B cell (primary cell): Measurements from ENCODE around the gene ZNF679. TPM values are rescaled to one million over a fixed set of nuclear protein-coding genes. Genes with fewer than 3 reads are reported as not detected.
"Not testable (repeated sequence)": the region's sequence is repeated elsewhere in the genome, so short reads cannot be mapped to it uniquely, and the experiment has no call there.

ENCODE experiments used
- ATAC-seq: fragments of 200-7000 bp; cut with Tn5 transposase; one replicate; pipeline ENCODE4 v1.10.0; 2021; ENCODE audit warnings: low read depth, mild to moderate bottlenecking, moderate number of reproducible peaks, moderate library complexity
- CTCF ChIA-PET: fragments of 350-600 bp; sonication (Branson Sonifier 250); formaldehyde crosslinking; loops from one replicate; lab custom pipeline; 2021; ENCODE audit warnings: antibody characterized with exemption, inconsistent platforms; lab: Charles Lee
- POLR2A ChIA-PET: fragments of 350-600 bp; sonication (Branson Sonifier 250); formaldehyde crosslinking; loops from one replicate; lab custom pipeline; 2021; ENCODE audit warnings: antibody characterized with exemption; lab: Charles Lee
- DNase-seq: peaks from one replicate; pipeline ENCODE4 v3.0.0; 2013
- H2AFZ ChIP-seq: 2 replicates; pipeline ENCODE4 v1.6.1; 2012; ENCODE audit warnings: mild to moderate bottlenecking, low read depth, low read length; ENCODE audit not compliant: insufficient read depth, poor library complexity, severe bottlenecking
- H3K27ac ChIP-seq, 2 donors: 1 replicate in 1 of 2; 2 replicates in 1 of 2; pipeline ENCODE4 v1.5.1; 2012 to 2013; ENCODE audit warnings: low read length in 2 of 2, mild to moderate bottlenecking in 2 of 2, moderate library complexity in 1 of 2
- H3K27me3 ChIP-seq, 4 experiments: fragments of 200-600 bp in 1 of 4; sonication (generic) in 1 of 4; replicated peaks in 1 of 4; 1 replicate in 2 of 4; 2 replicates in 2 of 4; pipeline versions ENCODE4 v1.6.1 to v1.7.0; 2013 to 2016; ENCODE audit warnings: low read length in 3 of 4, mild to moderate bottlenecking in 2 of 4, mixed read lengths in 1 of 4, moderate library complexity in 1 of 4; ENCODE audit not compliant: insufficient read depth in 4 of 4, control insufficient read depth in 3 of 4; ENCODE audit errors: control extremely low read depth in 1 of 4
- H3K36me3 ChIP-seq, 2 experiments: replicated peaks in 1 of 2; 1 replicate in 1 of 2; 2 replicates in 1 of 2; pipeline versions ENCODE4 v1.6.1 to v1.7.1; 2013; ENCODE audit warnings: low read length in 1 of 2; ENCODE audit not compliant: insufficient read depth in 2 of 2, control insufficient read depth in 1 of 2; ENCODE audit errors: control extremely low read depth in 1 of 2, extremely low read depth in 1 of 2
- H3K4me1 ChIP-seq, 2 donors: fragments of 200-600 bp in 1 of 2; sonication (generic) in 1 of 2; 1 replicate in 1 of 2; 2 replicates in 1 of 2; pipeline versions ENCODE4 v1.5.1 to v1.6.1; 2013 to 2017; ENCODE audit warnings: low read length in 2 of 2; ENCODE audit not compliant: control insufficient read depth in 2 of 2, insufficient read depth in 2 of 2
- H3K4me2 ChIP-seq: replicated peaks from 2 replicates; pipeline ENCODE3; 2012; ENCODE audit warnings: mild to moderate bottlenecking, low read depth, low read length; ENCODE audit not compliant: poor library complexity, severe bottlenecking
- H3K4me3 ChIP-seq, 5 experiments: fragments of 200-600 bp in 1 of 5; sonication (generic) in 1 of 5; 1 replicate in 3 of 5; 2 replicates in 2 of 5; pipeline versions ENCODE4 v1.5.1 to v1.7.0; 2011 to 2016; ENCODE audit warnings: low read length in 4 of 5, mild to moderate bottlenecking in 4 of 5, low read depth in 2 of 5, control low read depth in 1 of 5, moderate library complexity in 1 of 5; ENCODE audit not compliant: insufficient read depth in 1 of 5; ENCODE audit errors: control extremely low read depth in 1 of 5, extremely low read depth in 1 of 5
- H3K79me2 ChIP-seq: fragments of 200-600 bp; sonication (generic); one replicate; pipeline ENCODE4 v1.6.0; 2016; ENCODE audit warnings: low read length; ENCODE audit not compliant: control insufficient read depth, insufficient read depth
- H3K9ac ChIP-seq: fragments of 200-600 bp; sonication (generic); 2 replicates; pipeline ENCODE4 v1.6.1; 2017; ENCODE audit warnings: mild to moderate bottlenecking, low read length, moderate library complexity
- H3K9me3 ChIP-seq, 3 donors: one replicate each; pipeline versions ENCODE4 v1.6.1 to v1.7.1; 2013; ENCODE audit warnings: low read length in 2 of 3; ENCODE audit not compliant: control insufficient read depth in 2 of 3, insufficient read depth in 1 of 3; ENCODE audit errors: control extremely low read depth in 1 of 3
- H4K20me1 ChIP-seq: 2 replicates; pipeline ENCODE4 v1.6.0; 2012; ENCODE audit warnings: mild to moderate bottlenecking, low read length; ENCODE audit not compliant: insufficient read depth, control insufficient read depth, poor library complexity, severe bottlenecking
- H3K27ac Mint-ChIP-seq: one replicate; pipeline ENCODE4 v1.8.0; 2021; ENCODE audit warnings: mixed read lengths
- H3K27me3 Mint-ChIP-seq: one replicate; pipeline ENCODE4 v1.8.0; 2021; ENCODE audit warnings: mixed read lengths
- H3K4me1 Mint-ChIP-seq: one replicate; pipeline ENCODE4 v1.8.0; 2021; ENCODE audit warnings: mixed read lengths
- H3K4me3 Mint-ChIP-seq: one replicate; pipeline ENCODE4 v1.8.0; 2021; ENCODE audit warnings: mixed read lengths
- H3K9me3 Mint-ChIP-seq: one replicate; pipeline ENCODE4 v1.8.0; 2022; ENCODE audit warnings: mixed read lengths; ENCODE audit not compliant: insufficient read depth
- EZH2 ChIP-seq: IDR thresholded peaks from 2 replicates; pipeline ENCODE4 v1.6.1; 2012; ENCODE audit warnings: borderline replicate concordance, low read depth, mild to moderate bottlenecking, moderate library complexity, low read length; ENCODE audit not compliant: insufficient read depth, poor library complexity, severe bottlenecking
- WGBS: methylation state at CpG from one replicate; pipeline ENCODE4 v1.1.5; 2013; ENCODE audit warnings: missing lambda C conversion rate; ENCODE audit not compliant: insufficient coverage; 5-methylcytosine and 5-hydroxymethylcytosine counted together
- intact Hi-C: fragments of 100-400 bp; cut with micrococcal nuclease; formaldehyde crosslinking; loops from one replicate; pipeline ENCODE4 v1.10.0; 2022
- polyA plus RNA-seq: library from polyadenylated mRNA; depleted of rRNA; stranded (reverse); fragments of >200 nt; gene quantifications from 2 replicates; pipeline ENCODE4 v1.2.3, GENCODE V29; 2012
- total RNA-seq, 2 donors: library from RNA; stranded (reverse); fragments of 120-200 nt in 1 of 2; gene quantifications; 1 replicate in 1 of 2; 2 replicates in 1 of 2; pipeline versions ENCODE4 v1.2.3 to v1.2.4, GENCODE V29; 2013 to 2022
- TF ChIP-seq, protein P1 (sequence below): fragments of 200-600 bp; IDR thresholded peaks from one replicate; pipeline ENCODE4 v1.8.0; 2022; ENCODE audit warnings: antibody characterized with exemption, mild to moderate bottlenecking

Gene ZNF679
- total and polyA plus RNA-seq, 2 donors (not counting 1 experiment from before 2014, with no cell fraction given): not detected

GRCh38 chr7:64277630-64278029, 49.4 kb downstream of the ZNF679 start:
- Histone ChIP-seq H3K4me1 (no peaks in the 10 kb centered on the region), H4K20me1 (no peaks in the 10 kb centered on the region)
- peaks cover 6% of the 10 kb centered on the region for H3K9me3 Mint-ChIP-seq

DNA sequence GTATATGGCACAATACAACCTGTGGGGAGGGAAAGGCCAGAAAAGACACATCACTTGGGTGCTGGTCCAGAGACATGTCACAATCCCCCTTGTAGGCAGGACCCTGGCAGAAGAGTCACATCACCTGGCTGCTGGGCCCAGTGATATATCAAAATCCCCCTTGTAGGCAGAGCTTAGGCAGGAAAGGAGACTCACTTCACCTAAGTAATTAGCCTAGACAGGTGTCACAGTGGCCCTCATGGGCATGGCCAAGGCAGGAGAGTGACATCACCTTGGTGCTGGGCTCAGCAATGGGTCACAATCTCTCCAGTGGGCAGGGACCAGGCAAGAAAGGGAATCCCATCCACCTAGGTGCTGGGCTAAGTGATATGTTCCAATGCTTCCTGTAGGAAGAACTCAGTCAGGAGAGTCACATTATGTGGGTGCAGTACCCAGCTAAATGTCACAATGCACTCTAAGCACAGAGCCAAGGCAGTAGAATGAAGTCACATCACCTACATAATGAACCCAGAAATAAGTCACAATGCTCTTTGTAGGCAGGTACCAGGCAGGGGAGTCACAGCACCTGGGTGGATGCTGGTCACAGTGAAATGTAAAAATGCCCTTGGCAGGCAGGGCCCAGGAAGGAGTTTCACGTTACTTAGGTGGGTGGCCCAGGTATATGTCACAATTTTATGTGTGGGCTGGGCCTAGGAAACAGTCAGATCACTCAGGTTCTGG, 66.6 kb downstream of the ZNF679 start:
- Histone ChIP-seq H3K4me1 (no peaks in the 10 kb centered on the region), H3K9ac (no peak overlapping the region), H4K20me1 (no peaks in the 10 kb centered on the region), H3K27me3 (no peaks in the 10 kb centered on the region), H3K27ac (no peak overlapping the region), H3K9me3 (peaks cover 0 to 4% (median 0%) of the 10 kb centered on the region in 3 donors), H3K79me2 (no peaks in the 10 kb centered on the region), H3K4me2 (no peak overlapping the region), H2AFZ (no peak overlapping the region), H3K4me3 (no peak overlapping the region), H3K36me3 (no peaks in the 10 kb centered on the region)
- TF ChIP-seq, protein P1, sequence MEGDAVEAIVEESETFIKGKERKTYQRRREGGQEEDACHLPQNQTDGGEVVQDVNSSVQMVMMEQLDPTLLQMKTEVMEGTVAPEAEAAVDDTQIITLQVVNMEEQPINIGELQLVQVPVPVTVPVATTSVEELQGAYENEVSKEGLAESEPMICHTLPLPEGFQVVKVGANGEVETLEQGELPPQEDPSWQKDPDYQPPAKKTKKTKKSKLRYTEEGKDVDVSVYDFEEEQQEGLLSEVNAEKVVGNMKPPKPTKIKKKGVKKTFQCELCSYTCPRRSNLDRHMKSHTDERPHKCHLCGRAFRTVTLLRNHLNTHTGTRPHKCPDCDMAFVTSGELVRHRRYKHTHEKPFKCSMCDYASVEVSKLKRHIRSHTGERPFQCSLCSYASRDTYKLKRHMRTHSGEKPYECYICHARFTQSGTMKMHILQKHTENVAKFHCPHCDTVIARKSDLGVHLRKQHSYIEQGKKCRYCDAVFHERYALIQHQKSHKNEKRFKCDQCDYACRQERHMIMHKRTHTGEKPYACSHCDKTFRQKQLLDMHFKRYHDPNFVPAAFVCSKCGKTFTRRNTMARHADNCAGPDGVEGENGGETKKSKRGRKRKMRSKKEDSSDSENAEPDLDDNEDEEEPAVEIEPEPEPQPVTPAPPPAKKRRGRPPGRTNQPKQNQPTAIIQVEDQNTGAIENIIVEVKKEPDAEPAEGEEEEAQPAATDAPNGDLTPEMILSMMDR: no peak
- TF ChIP-seq EZH2: no peak
- peaks cover 6% of the 10 kb centered on the region for H3K9me3 Mint-ChIP-seq
- POLR2A ChIA-PET: no interaction called here
- no peak overlapping the region for H3K27ac Mint-ChIP-seq
- DNase-seq (no peak), ATAC-seq (no peak)
- H3K27me3 Mint-ChIP-seq: no peaks in the 10 kb centered on the region
- intact Hi-C loops: no loop called here
- H3K4me3 Mint-ChIP-seq: no peak overlapping the region
- WGBS: 83% methylated on average over 1 of the region's 1 CpG
- no peaks in the 10 kb centered on the region for H3K4me1 Mint-ChIP-seq
- CTCF ChIA-PET: no interaction called here

More at GRCh38 chr7:64277630-64278029, 49.4 kb downstream of the ZNF679 start:
- H3K9me3 ChIP-seq: peaks cover 0 to 16% (median 9%) of the 10 kb centered on the region in 3 donors
- H3K4me2 ChIP-seq: no peak overlapping the region
- no peak overlapping the region for H3K27ac Mint-ChIP-seq
- POLR2A ChIA-PET: no interaction called here
- CTCF ChIA-PET: no interaction called here
- TF ChIP-seq EZH2: no peak
- TF ChIP-seq, protein P1: no peak
- peaks cover 5% of the 10 kb centered on the region for H3K4me1 Mint-ChIP-seq
- no peaks in the 10 kb centered on the region for H3K79me2 ChIP-seq
- no peaks in the 10 kb centered on the region for H3K27me3 ChIP-seq
- no peak overlapping the region for H3K4me3 ChIP-seq
- no peaks in the 10 kb centered on the region for H3K36me3 ChIP-seq
- ATAC-seq: no peak
- no peak overlapping the region for H2AFZ ChIP-seq
- no peak overlapping the region for H3K9ac ChIP-seq
- H3K27me3 Mint-ChIP-seq: no peaks in the 10 kb centered on the region
- DNase-seq: peak; percentile 9
- intact Hi-C loops: no loop called here
- whole genome bisulfite sequencing: no CpG with 5 or more reads among the region's 2 CpGs
- H3K27ac ChIP-seq: no peak overlapping the region
- H3K4me3 Mint-ChIP-seq: no peak overlapping the region

DNA sequence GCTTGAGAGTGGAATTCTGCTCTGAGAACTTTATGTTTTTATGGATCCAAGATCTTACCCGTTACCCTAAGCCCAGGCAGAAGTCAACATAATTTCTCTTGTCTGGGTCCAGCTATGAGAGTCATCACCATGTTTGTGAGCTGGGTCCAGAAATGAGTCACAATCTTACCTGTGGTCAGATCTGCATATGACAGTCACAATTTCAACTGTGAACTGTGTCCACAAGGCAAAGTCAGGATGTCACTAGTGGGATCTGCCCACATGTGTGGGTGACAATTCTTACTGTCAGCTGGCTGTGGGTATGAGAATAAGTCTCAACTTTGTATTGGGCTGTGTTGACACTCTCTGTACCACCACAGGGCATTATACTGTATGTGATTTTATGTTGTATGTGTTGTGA, 69.1 kb downstream of the ZNF679 start:
- H3K4me2 ChIP-seq, H3K27me3 ChIP-seq, ATAC-seq, DNase-seq, H3K27me3 Mint-ChIP-seq, H2AFZ ChIP-seq, H3K4me1 ChIP-seq, H4K20me1 ChIP-seq, H3K27ac Mint-ChIP-seq, H3K9ac ChIP-seq, H3K4me3 ChIP-seq, H3K27ac ChIP-seq, H3K4me3 Mint-ChIP-seq, H3K79me2 ChIP-seq, H3K4me1 Mint-ChIP-seq, POLR2A ChIA-PET, intact Hi-C loops, H3K9me3 Mint-ChIP-seq, H3K36me3 ChIP-seq, CTCF ChIA-PET: not testable (repeated sequence)
- peaks cover 0 to 14% (median 0%) of the 10 kb centered on the region in 3 donors for H3K9me3 ChIP-seq
- WGBS: 88% methylated on average over 1 of the region's 1 CpG
